Transverse colon (tissue), 4 donors: ENCODE measurements around the gene CTBP2. TPM values are rescaled to one million over a fixed set of nuclear protein-coding genes. Genes with fewer than 3 reads are reported as not detected.
"Not testable (repeated sequence)": the region's sequence is repeated elsewhere in the genome, so short reads cannot be mapped to it uniquely, and the experiment has no call there.

Source experiments
- DNase-seq: peaks from one replicate; pipeline ENCODE4 v3.0.0-alpha.2; 2019
- H3K27ac ChIP-seq, 4 donors: fragments of 200-600 bp; sonication (generic); 2 replicates each; pipeline ENCODE4 v1.5.1; 2016 to 2018; ENCODE audit warnings: inconsistent platforms in 4 of 4
- H3K27me3 ChIP-seq: fragments of 200-600 bp; sonication (generic); 2 replicates; pipeline ENCODE4 v1.5.1; 2017; ENCODE audit warnings: inconsistent platforms
- H3K36me3 ChIP-seq, 4 donors: fragments of 200-600 bp; sonication (generic); 2 replicates each; pipeline ENCODE4 v1.5.1; 2017 to 2019; ENCODE audit warnings: inconsistent platforms in 4 of 4
- H3K4me1 ChIP-seq, 4 donors: fragments of 200-600 bp; sonication (generic); 2 replicates each; pipeline ENCODE4 v1.5.1; 2017 to 2020; ENCODE audit warnings: inconsistent platforms in 4 of 4
- H3K4me3 ChIP-seq, 4 donors: fragments of 200-600 bp; sonication (generic); 1 replicate in 1 of 4; 2 replicates in 3 of 4; pipeline versions ENCODE4 v1.5.1 to v1.6.1; 2017 to 2019; ENCODE audit warnings: inconsistent platforms in 4 of 4
- H3K9me3 ChIP-seq, 2 donors: fragments of 200-600 bp; sonication (generic); 2 replicates each; pipeline ENCODE4 v1.5.1; 2017 to 2019; ENCODE audit warnings: inconsistent platforms in 2 of 2
- EP300 ChIP-seq: sonication (generic); formaldehyde crosslinking; IDR thresholded peaks from one replicate; pipeline ENCODE4 v1.6.1; 2017; ENCODE audit warnings: antibody characterized with exemption, low read depth
- POLR2A ChIP-seq: fragments of 450-650 bp; IDR thresholded peaks from one replicate; pipeline ENCODE4 v1.6.1; 2016; ENCODE audit warnings: antibody characterized with exemption, mild to moderate bottlenecking, moderate library complexity
- POLR2AphosphoS5 ChIP-seq, 3 donors: sonication (generic); formaldehyde crosslinking; IDR thresholded peaks; one replicate each; pipeline ENCODE4 v1.6.1; 2016; ENCODE audit warnings: antibody characterized with exemption in 3 of 3
- WGBS, 2 donors: methylation state at CpG; one replicate each; pipeline ENCODE4 v1.1.5; 2018; ENCODE audit warnings: low coverage in 1 of 2; 5-methylcytosine and 5-hydroxymethylcytosine counted together
- in situ Hi-C, 4 donors: fragments of 200-750 bp; cut with MboI; loops; one replicate each; pipeline versions ENCODE4 v1.15.0 to v1.15.1; 2017; ENCODE audit warnings: low sequenced_read_pairs in 3 of 4, low pct_ligation_motif_present in 1 of 4, low pct_unique_long_range_greater_than_20kb in 1 of 4
- intact Hi-C: fragments of 100-400 bp; cut with DNase I; formaldehyde crosslinking; loops from one replicate; pipeline ENCODE4 v1.15.1; 2023; ENCODE audit warnings: low total_unique reads
- total RNA-seq, 4 donors: library from RNA; depleted of rRNA; stranded (reverse); fragments of >200 nt; gene quantifications; one replicate each; pipeline ENCODE4 v1.1.0, GENCODE V29; 2016
- TF ChIP-seq, protein P1 (sequence below), 5 experiments: fragments of 200-600 bp in 3 of 5; fragments of 450-650 bp in 2 of 5; sonication (generic) in 3 of 5; IDR thresholded peaks; 1 replicate in 2 of 5; 2 replicates in 3 of 5; pipeline ENCODE4 v1.5.1; 2016 to 2017; ENCODE audit warnings: antibody characterized with exemption in 5 of 5, inconsistent platforms in 3 of 5, mild to moderate bottlenecking in 2 of 5, moderate library complexity in 1 of 5

The CTBP2 gene
- total RNA-seq, 4 donors from 2014 or later: 71.9 to 247 (median 98.4) TPM

DNA sequence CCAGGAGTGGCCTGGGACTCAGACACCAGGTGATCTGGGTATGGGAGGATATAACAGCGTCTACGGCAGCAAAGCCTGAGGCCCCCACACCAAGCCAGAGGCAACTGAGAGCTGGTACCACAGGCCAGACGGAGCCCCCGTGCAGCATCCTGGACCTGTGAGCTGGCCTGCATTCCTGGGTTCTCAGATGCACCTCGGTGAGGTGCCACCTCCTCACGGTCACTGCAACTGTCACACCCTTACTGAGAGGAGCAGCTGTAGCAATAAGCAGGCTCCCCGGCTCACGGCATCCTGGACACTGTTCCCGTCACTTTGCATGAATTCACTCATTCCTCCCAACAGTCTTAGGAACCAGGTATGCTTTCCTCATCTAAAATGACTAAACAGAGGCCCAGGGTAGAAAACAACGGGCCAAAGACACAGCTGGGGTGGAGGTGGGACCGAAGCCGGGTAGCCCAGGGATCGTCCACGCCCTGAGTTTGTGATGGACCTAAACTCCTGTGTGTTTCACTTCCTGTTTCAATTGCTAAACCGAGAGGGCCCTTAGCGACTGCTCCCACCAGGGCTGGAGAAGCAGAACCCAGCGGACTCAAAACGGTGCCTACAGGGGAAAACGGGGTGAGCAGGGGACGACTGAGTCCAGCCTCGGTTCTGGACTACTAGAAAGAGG lies 98.7 kb downstream of the CTBP2 start:
- TF ChIP-seq POLR2AphosphoS5 (IDR thresholded peaks at IDR 0.05): no peak
- DNase-seq: no peak
- Histone ChIP-seq H3K9me3 (no peaks in the 10 kb centered on the region), H3K27ac (peak overlapping the region; percentile 72 to 91 (median 84)), H3K4me1 (peaks cover 76 to 92% (median 81%) of the 10 kb centered on the region in 4 donors), H3K27me3 (no peaks in the 10 kb centered on the region), H3K36me3 (no peaks in the 10 kb centered on the region), H3K4me3 (no peak overlapping the region)
- WGBS, 2 donors: 45 to 67% methylated on average over 5 to 21 of the region's 21 CpGs
- in situ Hi-C loops: loop anchor here in 1 of 4 donors (25.0 kb wide), 1 partner anchor 101 kb away; the partner anchor contains the start of gene CTBP2
- intact Hi-C loops: loop anchor here (10.0 kb wide), 1 partner anchor 53 kb away; no protein-coding TSS in a partner anchor

DNA sequence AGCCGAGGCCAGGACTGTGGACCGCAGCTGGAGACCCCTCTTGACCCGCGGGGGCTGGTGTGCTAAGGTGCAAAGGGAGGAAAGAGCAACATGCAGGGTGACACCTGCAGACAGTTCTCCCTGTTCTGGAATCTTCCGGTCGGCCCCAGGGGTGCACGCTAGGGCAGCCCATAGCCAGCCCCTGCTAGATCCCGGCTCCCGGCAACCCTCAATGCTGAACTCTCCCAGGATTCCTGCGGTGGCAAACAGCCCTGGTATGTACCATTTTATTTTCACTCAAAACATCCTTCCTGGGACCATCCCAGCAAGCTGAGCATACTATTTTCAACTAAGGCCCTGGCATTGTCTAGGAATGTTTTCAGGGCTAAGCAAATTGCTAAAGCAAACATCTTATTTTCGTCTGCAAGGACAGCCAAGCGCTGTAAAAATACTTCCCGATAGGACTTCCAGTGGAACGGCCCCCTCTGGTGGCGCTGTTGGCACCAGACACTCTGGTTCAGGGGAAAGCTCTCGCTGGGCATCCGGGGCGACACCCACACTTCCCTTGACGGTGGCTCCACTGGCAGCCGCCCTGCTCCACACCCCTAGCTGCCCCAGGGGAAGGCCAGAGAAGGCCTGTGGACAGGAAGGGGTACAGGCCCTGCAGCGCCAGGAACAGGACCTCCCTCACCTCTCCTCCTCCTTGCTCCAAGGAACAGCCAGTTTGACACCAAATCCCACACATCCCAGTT lies 99.4 kb downstream of the CTBP2 start:
- Histone ChIP-seq H3K27me3 (no peaks in the 10 kb centered on the region), H3K27ac (peak overlapping the region; percentile 72 to 91 (median 84)), H3K4me1 (peaks cover 83 to 94% (median 86%) of the 10 kb centered on the region in 4 donors), H3K4me3 (no peak overlapping the region), H3K36me3 (no peaks in the 10 kb centered on the region), H3K9me3 (no peaks in the 10 kb centered on the region)
- TF ChIP-seq, protein P1, sequence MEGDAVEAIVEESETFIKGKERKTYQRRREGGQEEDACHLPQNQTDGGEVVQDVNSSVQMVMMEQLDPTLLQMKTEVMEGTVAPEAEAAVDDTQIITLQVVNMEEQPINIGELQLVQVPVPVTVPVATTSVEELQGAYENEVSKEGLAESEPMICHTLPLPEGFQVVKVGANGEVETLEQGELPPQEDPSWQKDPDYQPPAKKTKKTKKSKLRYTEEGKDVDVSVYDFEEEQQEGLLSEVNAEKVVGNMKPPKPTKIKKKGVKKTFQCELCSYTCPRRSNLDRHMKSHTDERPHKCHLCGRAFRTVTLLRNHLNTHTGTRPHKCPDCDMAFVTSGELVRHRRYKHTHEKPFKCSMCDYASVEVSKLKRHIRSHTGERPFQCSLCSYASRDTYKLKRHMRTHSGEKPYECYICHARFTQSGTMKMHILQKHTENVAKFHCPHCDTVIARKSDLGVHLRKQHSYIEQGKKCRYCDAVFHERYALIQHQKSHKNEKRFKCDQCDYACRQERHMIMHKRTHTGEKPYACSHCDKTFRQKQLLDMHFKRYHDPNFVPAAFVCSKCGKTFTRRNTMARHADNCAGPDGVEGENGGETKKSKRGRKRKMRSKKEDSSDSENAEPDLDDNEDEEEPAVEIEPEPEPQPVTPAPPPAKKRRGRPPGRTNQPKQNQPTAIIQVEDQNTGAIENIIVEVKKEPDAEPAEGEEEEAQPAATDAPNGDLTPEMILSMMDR (IDR thresholded peaks at IDR 0.05): peak; percentile 73 to 90 (median 85)
- peak; percentile 3 to 60 (median 53) for TF ChIP-seq POLR2AphosphoS5 (IDR thresholded peaks at IDR 0.05)
- no peak for TF ChIP-seq EP300
- no peak for TF ChIP-seq POLR2A
- 28% methylated on average over 21 of the region's 21 CpGs; no CpG with 5 or more reads in 1 of the 2 donors for WGBS, 2 donors
- in situ Hi-C loops (loop anchor here in 1 of 4 donors (25.0 kb wide), 1 partner anchor 101 kb away; the partner anchor contains the start of gene CTBP2), intact Hi-C loops (loop anchor here (10.0 kb wide), 1 partner anchor 54 kb away; no protein-coding TSS in a partner anchor)
- peak; percentile 89 for DNase-seq

DNA sequence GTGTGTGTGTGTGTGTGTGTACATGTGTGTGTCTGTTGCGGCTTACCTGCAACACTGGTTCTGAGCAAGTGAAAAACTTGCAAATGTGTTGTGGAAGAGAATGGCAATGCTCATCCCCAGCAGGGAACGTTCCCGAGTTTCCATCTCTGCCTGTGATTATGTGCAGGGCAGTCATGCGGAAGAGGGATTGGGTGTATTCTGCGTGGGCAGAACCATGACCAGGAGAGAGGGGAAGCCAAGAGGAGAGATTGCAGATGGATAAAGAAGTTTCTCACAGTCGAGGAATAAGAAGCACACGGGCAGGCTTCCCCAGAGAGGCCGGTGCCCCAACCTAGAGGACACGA lies 99.9 kb downstream of the CTBP2 start:
- Histone ChIP-seq H3K4me3 (no peak overlapping the region), H3K9me3 (no peaks in the 10 kb centered on the region), H3K27ac (peak overlapping the region; percentile 72 to 91 (median 84)), H3K4me1 (peaks cover 84 to 94% (median 85%) of the 10 kb centered on the region in 4 donors), H3K36me3 (no peaks in the 10 kb centered on the region), H3K27me3 (no peaks in the 10 kb centered on the region)
- in situ Hi-C loops: loop anchor here in 1 of 4 donors (25.0 kb wide), 1 partner anchor 102 kb away; the partner anchor contains the start of gene CTBP2
- peak in 1 of 3 donors; percentile 27 for TF ChIP-seq POLR2AphosphoS5 (IDR thresholded peaks at IDR 0.05)
- TF ChIP-seq, protein P1 (IDR thresholded peaks at IDR 0.05): no peak
- intact Hi-C loops: loop anchor here (10.0 kb wide), 1 partner anchor 54 kb away; no protein-coding TSS in a partner anchor
- DNase-seq: no peak
- 60% methylated on average over 9 of the region's 9 CpGs; no CpG with 5 or more reads in 1 of the 2 donors for WGBS, 2 donors

DNA sequence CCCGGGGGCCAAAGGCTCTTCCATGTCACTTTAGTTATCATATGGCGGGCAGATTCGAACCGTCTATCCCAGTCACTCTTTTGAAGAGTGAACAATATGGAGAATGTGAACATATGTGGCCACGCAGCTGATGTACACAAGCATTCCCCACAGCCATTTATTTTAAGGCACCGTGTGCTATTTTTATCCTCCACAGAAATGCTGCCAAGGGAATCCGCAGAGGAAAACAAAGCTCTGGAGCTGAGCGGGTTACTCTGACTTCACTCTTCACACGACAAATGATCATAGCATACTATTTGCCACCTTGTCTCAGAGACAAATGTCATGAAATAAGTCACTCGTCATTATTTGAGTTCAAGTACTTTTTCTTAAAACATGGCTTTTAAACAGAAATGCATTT lies 100.3 kb downstream of the CTBP2 start:
- peak overlapping the region; percentile 72 to 91 (median 84) for H3K27ac ChIP-seq
- TF ChIP-seq, protein P1 (IDR thresholded peaks at IDR 0.05): no peak
- TF ChIP-seq POLR2A (no peak), EP300 (no peak), POLR2AphosphoS5 (IDR thresholded peaks at IDR 0.05) (no peak)
- H3K4me3 ChIP-seq: no peak overlapping the region
- DNase-seq: no peak
- in situ Hi-C loops: loop anchor here in 1 of 4 donors (25.0 kb wide), 1 partner anchor 102 kb away; the partner anchor contains the start of gene CTBP2
- intact Hi-C loops: loop anchor here (10.0 kb wide), 1 partner anchor 55 kb away; no protein-coding TSS in a partner anchor
- no peaks in the 10 kb centered on the region for H3K36me3 ChIP-seq
- WGBS, 2 donors: 65 to 81% methylated on average over 10 of the region's 10 CpGs
- H3K27me3 ChIP-seq: no peaks in the 10 kb centered on the region
- no peaks in the 10 kb centered on the region for H3K9me3 ChIP-seq
- peaks cover 80 to 94% (median 85%) of the 10 kb centered on the region in 4 donors for H3K4me1 ChIP-seq

- H3K4me1 ChIP-seq: peaks cover 74 to 91% (median 78%) of the 10 kb centered on the region in 4 donors
- in situ Hi-C loops: loop anchor here in 1 of 4 donors (25.0 kb wide), 1 partner anchor 103 kb away; the partner anchor contains the start of gene CTBP2
Measured at GRCh38 chr10:125059348-125059747, 101.0 kb downstream of the CTBP2 start.

More at GRCh38 chr10:125059348-125059747, 101.0 kb downstream of the CTBP2 start:
- not testable (repeated sequence) for H3K36me3 ChIP-seq, H3K4me3 ChIP-seq, H3K27me3 ChIP-seq, H3K9me3 ChIP-seq, DNase-seq
- intact Hi-C loops: loop anchor here (10.0 kb wide), 1 partner anchor 145 kb away; no protein-coding TSS in a partner anchor
- 88 to 98% methylated on average over 5 to 8 of the region's 8 CpGs for WGBS, 2 donors
- H3K27ac ChIP-seq: peak overlapping the region; percentile 81 to 91 (median 86)
